PFSK-1 (cell line): Measurements from ENCODE around the gene VCAM1.

Source experiments
- FOXP2 ChIP-seq: optimal IDR thresholded peaks from 2 replicates; pipeline ENCODE3; 2011; ENCODE audit warnings: borderline replicate concordance, control low read depth, inconsistent platforms; ENCODE audit not compliant: insufficient read depth; ENCODE audit errors: extremely low read length, extremely low read depth
- POLR2AphosphoS5 ChIP-seq: IDR thresholded peaks from 2 replicates; pipeline ENCODE4 v1.6.1; 2012; ENCODE audit warnings: low read depth, mild to moderate bottlenecking, control low read depth, low read length, moderate library complexity
- REST ChIP-seq, 2 experiments: IDR thresholded peaks; 2 replicates each; pipeline versions ENCODE4 v1.6.1 to v1.8.0; 2011 to 2012; ENCODE audit warnings: low read depth in 2 of 2, low read length in 2 of 2, control low read depth in 1 of 2, inconsistent platforms in 1 of 2, mild to moderate bottlenecking in 1 of 2, moderate library complexity in 1 of 2; ENCODE audit not compliant: insufficient read depth in 1 of 2
- SIN3A ChIP-seq: IDR thresholded peaks from 2 replicates; pipeline ENCODE4 v1.6.1; 2012; ENCODE audit warnings: mild to moderate bottlenecking, low read length, moderate library complexity, borderline replicate concordance; ENCODE audit not compliant: insufficient read depth
- TAF1 ChIP-seq: IDR thresholded peaks from 2 replicates; pipeline ENCODE4 v1.6.1; 2012; ENCODE audit warnings: low read length, control low read depth, borderline replicate concordance; ENCODE audit not compliant: insufficient read depth

Gene VCAM1

GRCh38 chr1:100713626-100714025, 5.9 kb upstream of the VCAM1 start:
- TF ChIP-seq FOXP2 (no peak), TAF1 (no peak), POLR2AphosphoS5 (no peak)

DNA sequence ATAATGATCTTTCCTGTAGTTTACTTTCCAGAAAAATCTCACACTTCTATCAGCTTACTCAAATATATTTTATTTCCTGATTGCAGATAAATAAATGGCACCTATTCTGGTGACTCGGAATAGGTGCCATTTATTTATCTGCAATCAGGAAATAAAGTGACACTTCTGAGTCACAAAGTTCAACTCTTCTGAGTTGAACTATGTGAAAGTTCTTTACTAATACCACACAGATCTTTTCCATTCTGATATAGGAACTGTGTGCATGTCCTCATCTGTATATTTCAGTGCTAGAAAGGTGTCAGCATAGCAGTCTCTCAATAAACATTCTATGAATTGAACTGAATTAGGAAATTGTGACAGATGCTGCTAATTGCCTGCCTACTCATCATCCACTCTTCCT, 4.9 kb upstream of the VCAM1 start:
- TF ChIP-seq POLR2AphosphoS5 (no peak), SIN3A (no peak), FOXP2 (no peak), TAF1 (no peak), REST (IDR thresholded peaks at IDR 0.05; ENCODE audit: insufficient read depth in 1 of 2, low read depth in 2 of 2, low read length in 2 of 2) (no peak)

DNA sequence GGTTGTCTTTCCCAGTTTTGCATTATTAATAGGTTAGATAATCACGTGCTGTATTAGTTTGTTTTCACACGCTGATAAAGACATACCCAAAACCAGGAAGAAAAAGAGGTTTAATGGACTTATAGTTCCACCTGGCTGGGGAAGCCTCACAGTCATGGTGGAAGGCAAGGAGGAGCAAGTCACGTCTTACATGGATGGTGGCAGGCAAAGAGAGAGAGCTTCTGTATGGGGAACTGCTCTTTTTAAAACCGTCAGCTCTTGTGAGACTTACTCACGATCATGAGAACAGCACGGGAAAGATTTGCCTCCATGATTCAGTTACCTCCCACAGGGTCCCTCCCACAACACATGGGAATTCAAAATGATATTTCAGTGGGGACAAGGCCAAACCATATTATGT, 2.3 kb upstream of the VCAM1 start:
- TF ChIP-seq FOXP2 (no peak), POLR2AphosphoS5 (no peak), REST (IDR thresholded peaks at IDR 0.05; ENCODE audit: insufficient read depth in 1 of 2, low read depth in 2 of 2, low read length in 2 of 2) (no peak), SIN3A (no peak), TAF1 (no peak)

DNA sequence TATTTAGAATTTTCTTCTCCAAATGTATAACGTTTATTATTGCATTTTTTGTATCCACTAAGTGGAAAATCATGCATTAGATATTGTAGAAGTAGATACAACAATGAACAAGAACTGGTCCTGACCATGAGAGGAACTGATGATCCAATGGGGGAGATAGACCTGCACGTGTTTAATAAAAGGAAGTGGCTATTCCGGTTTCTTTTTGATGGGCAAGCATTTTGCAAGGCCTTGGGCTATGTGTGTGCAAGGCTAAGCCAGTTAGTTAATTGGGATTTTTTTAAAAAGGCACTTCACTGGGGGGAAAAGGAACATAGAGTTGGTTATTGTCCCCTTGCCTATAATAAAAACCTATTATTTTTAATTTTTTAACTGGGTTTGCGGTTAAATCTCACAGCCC, 961 bp upstream of the VCAM1 start:
- TF ChIP-seq POLR2AphosphoS5 (no peak), SIN3A (no peak), FOXP2 (no peak), REST (IDR thresholded peaks at IDR 0.05; ENCODE audit: insufficient read depth in 1 of 2, low read depth in 2 of 2, low read length in 2 of 2) (no peak), TAF1 (no peak)

GRCh38 chr1:100720101-100720500, 559 bp downstream of the VCAM1 start:
- TF ChIP-seq SIN3A (no peak), FOXP2 (no peak)

DNA sequence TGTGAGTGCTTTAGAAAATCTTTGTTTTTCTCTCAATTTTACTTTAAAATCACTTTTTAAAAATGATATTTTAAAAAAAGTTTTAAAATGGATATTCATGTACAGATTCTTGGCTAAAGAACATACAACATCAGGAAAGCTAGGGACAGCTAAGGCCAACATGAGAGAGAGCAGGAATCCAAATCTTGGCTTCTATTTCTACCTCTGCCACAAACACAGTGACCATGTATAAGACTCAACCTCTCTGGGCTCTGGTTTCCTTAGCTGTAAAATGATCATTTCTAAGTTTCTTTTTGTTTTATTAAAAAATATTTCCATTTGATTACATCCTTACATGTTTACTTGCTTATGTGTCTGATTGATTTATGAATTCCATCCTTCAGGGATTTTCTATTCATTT, 1.2 kb downstream of the VCAM1 start:
- TF ChIP-seq POLR2AphosphoS5: no peak

GRCh38 chr1:100721526-100722207, 2.1 kb downstream of the VCAM1 start:
- TF ChIP-seq TAF1 (no peak), SIN3A (no peak), FOXP2 (no peak), POLR2AphosphoS5 (no peak)
